Hematopoietic multipotent progenitor cell treated with erythropoietin and hydrocortisone succinate and interleukin-3 and kit ligand, for 15 days (in vitro differentiated cells): ENCODE measurements around the gene JAKMIP2.
"Not testable (repeated sequence)": the region's sequence is repeated elsewhere in the genome, so short reads cannot be mapped to it uniquely, and the experiment has no call there.

Experiments used
- DNase-seq: peaks from one replicate; pipeline ENCODE4 v3.0.0-alpha.2; 2015; ENCODE audit warnings: low spot score

The JAKMIP2 gene

GRCh38 chr5:147555176-147555575 lies 227.4 kb downstream of the JAKMIP2 start:
- no peak for DNase-seq

DNA sequence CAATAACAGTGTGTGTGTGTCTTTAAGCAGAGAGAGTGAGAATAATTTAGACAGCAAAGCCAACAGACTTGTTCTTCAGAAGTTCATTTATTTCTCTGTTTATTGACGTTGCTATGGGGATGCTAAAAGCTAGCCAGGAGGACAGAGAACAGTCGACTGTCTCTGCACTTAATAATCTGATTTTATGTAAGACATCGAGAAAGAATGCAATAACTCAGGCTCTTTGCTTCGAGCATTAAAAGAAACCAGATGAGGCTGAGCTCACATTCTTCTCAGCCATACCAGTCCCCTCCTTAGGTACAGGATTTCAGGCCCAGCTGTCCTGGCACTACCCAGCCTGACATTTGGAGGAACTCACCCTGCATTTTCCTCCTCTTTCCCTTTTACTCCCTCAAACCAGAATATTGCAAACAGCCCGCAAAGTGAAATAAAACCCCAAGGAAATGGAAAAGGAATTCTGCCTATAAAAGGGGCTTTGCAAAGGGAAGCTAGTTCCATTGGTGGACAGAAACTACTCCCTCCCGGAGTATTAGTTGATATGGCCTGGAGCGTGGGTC lies 228.2 kb downstream of the JAKMIP2 start:
- no peak for DNase-seq

DNA sequence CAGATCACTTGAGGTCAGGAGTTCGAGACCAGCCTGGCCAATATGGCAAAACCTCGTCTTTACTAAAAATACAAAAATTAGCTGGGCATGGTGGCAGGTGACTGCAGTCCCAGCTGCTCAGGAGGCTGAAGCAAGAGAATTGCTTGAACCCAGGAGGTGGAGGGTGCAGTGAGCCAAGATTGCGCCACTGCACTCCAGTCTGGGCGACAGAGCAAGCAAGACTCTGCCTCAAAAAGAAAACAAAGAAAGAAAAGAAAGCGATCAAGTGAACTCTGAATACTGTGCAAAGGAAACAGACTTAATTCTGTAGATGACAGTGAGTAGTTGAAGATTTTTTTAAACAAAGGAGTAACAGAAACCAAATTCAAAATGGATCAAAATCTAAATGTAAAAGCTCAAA lies 228.7 kb downstream of the JAKMIP2 start:
- not testable (repeated sequence) for DNase-seq

DNA sequence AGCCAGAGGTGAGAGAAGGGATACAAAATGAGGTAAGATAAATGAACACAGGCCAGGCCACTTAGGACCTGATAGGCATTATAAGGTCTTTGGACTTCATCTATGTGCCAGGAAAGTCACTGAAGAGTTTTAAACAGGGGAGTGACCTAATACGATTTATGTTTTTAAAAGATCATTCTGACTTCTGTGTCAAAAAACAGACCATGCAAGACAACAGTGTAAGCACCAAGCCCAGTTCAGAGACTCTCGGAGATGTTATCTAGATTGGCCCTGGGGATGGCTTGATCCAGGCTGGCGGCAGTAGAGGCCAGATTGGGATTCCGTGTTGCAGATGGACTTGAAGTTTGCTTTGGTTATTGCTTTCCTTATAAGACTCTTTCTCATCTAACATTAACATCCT lies 229.6 kb downstream of the JAKMIP2 start:
- DNase-seq: no peak

GRCh38 chr5:147551677-147552076 lies 230.9 kb downstream of the JAKMIP2 start:
- DNase-seq: no peak

GRCh38 chr5:147547730-147548129 lies 234.8 kb downstream of the JAKMIP2 start:
- no peak for DNase-seq

- no peak for DNase-seq
Measured at GRCh38 chr5:147544556-147544955, 238.0 kb downstream of the JAKMIP2 start.

DNA sequence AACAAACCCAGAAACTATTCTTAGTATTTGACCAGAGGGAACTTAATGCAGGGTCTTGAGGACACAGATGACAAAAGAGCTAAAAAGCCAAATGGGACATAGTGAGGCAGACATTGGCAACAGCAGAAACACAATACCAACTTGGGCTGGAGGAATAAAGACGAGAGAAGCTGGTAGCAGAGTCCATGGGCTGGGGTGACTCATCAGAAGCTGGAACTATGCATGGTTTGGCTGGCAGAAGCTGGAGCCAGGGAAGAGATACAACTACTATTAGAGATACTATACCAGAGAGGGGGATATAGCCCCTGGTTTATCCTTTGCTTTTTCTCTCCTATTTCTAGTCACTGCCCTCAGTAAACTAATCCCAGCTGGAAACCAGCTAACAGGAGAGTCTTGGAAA lies 243.5 kb downstream of the JAKMIP2 start:
- DNase-seq: no peak

DNA sequence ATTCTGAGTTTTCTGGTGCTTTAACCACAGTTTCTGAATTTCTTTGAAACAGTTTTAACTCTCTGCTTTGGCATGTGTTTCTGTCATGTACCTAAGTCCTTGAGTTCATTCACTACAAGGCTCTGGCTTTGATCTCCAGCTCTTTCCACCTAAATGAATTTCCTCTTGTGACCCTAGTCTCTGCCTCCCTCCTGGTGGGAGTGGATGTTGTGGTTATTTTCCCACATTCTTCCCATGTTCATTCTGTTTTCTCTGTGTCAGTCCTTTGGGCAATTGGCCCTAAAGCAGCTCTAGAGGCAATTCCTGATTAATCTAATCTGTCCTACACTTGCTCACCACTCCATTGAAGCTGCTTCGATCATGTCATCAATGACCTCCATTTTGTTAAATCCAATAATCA lies 244.3 kb downstream of the JAKMIP2 start:
- DNase-seq: no peak
